NK-92 treated with Interleukin-12 subunit alpha and Interleukin-12 subunit beta, amount 100 ng/mL, for 24 hours (cell line): ENCODE data around the gene PSMB3.

Experiments used
- DNase-seq: peaks from one replicate; lab custom pipeline; 2025; lab: John Stamatoyannopoulos, UW

PSMB3 gene

GRCh38 chr17:38733982-38734973, 18.3 kb upstream of the PSMB3 start:
- DNase-seq, result no peak

GRCh38 chr17:38735161-38735997, 17.2 kb upstream of the PSMB3 start:
- peak; percentile 59 for DNase-seq

GRCh38 chr17:38738007-38738662, 14.4 kb upstream of the PSMB3 start:
- DNase-seq, result no peak

GRCh38 chr17:38738686-38739085, 13.9 kb upstream of the PSMB3 start:
- no peak for DNase-seq

- no peak for DNase-seq
Observed at GRCh38 chr17:38739305-38739704, 13.2 kb upstream of the PSMB3 start.

GRCh38 chr17:38740044-38740443, 12.5 kb upstream of the PSMB3 start:
- DNase-seq, result no peak

GRCh38 chr17:38740806-38741205, 11.7 kb upstream of the PSMB3 start:
- no peak for DNase-seq

GRCh38 chr17:38741461-38741860, 11.1 kb upstream of the PSMB3 start:
- no peak for DNase-seq

- DNase-seq, result no peak
Observed at GRCh38 chr17:38741921-38742410, 10.6 kb upstream of the PSMB3 start.

- DNase-seq, result no peak
Observed at GRCh38 chr17:38742411-38743308, 9.9 kb upstream of the PSMB3 start.

GRCh38 chr17:38743556-38744171, 8.9 kb upstream of the PSMB3 start:
- no peak for DNase-seq

- no peak for DNase-seq
Observed at GRCh38 chr17:38745545-38745944, 7.0 kb upstream of the PSMB3 start.

- DNase-seq, result no peak
Observed at GRCh38 chr17:38746004-38746848, 6.3 kb upstream of the PSMB3 start.

GRCh38 chr17:38746849-38747462, 5.6 kb upstream of the PSMB3 start:
- no peak for DNase-seq

GRCh38 chr17:38747463-38748148, 4.9 kb upstream of the PSMB3 start:
- DNase-seq, result no peak

- DNase-seq, result peak; percentile 18
Observed at GRCh38 chr17:38748149-38748891, 4.2 kb upstream of the PSMB3 start, which contains the start of gene PCGF2. Gene PCGF2, minus strand, starts transcription at chr17:38748336. Its CDS starts 7,934 bp downstream, at chr17:38740402.

GRCh38 chr17:38748892-38749222, 3.7 kb upstream of the PSMB3 start:
- DNase-seq, result no peak
